HEK293 (cell line): Measurements from ENCODE around the gene TMUB1.
A peak's percentile ranks its signal among the peaks of the same experiment; 100 is the strongest.

Experiments
- CTCF ChIA-PET: fragments of 350-600 bp; formaldehyde crosslinking; extraction: SDS; loops from one replicate; lab custom pipeline; 2021; ENCODE audit warnings: antibody characterized with exemption; lab: Yijun Ruan, JAX
- POLR2A ChIA-PET: fragments of 300-600 bp; formaldehyde crosslinking; extraction: SDS; loops from one replicate; lab custom pipeline; 2020; ENCODE audit warnings: antibody characterized with exemption, inconsistent platforms; lab: Yijun Ruan, JAX
- H3K27ac ChIP-seq: fragments of 200-500 bp; sonication (Bioruptor generic); 2 replicates; pipeline ENCODE4 v1.5.1; 2014; ENCODE audit warnings: low read depth, low read length, control low read depth, inconsistent platforms; ENCODE audit errors: extremely low read depth
- H3K36me3 ChIP-seq, 2 experiments: fragments of 200-500 bp in 1 of 2; sonication (Bioruptor generic) in 1 of 2; 1 replicate in 1 of 2; 2 replicates in 1 of 2; pipeline ENCODE4 v1.5.1; 2014 to 2017; ENCODE audit warnings: inconsistent platforms in 2 of 2, low read length in 2 of 2; ENCODE audit not compliant: control insufficient read depth in 2 of 2, insufficient read depth in 1 of 2
- H3K4me1 ChIP-seq: fragments of 200-500 bp; sonication (Bioruptor generic); 2 replicates; pipeline ENCODE4 v1.5.1; 2014; ENCODE audit warnings: mild to moderate bottlenecking, low read length, inconsistent platforms; ENCODE audit not compliant: control insufficient read depth, insufficient read depth
- H3K4me3 ChIP-seq: 2 replicates; pipeline ENCODE4 v1.5.1; 2011; ENCODE audit warnings: low read depth, mild to moderate bottlenecking, control low read depth, low read length, moderate library complexity
- H3K9me3 ChIP-seq: fragments of 200-500 bp; sonication (Bioruptor generic); 2 replicates; pipeline ENCODE4 v1.5.1; 2014; ENCODE audit warnings: low read depth, low read length, inconsistent platforms; ENCODE audit not compliant: control insufficient read depth, insufficient read depth
- MYNN ChIP-seq: fragments of 450-650 bp; formaldehyde crosslinking; IDR thresholded peaks from 2 replicates; pipeline ENCODE4 v1.5.1; 2016; ENCODE audit warnings: missing biosample characterization, missing genetic modification characterization, borderline replicate concordance
- RBAK ChIP-seq: fragments of 450-650 bp; formaldehyde crosslinking; IDR thresholded peaks from 2 replicates; pipeline ENCODE4 v1.5.1; 2016; ENCODE audit warnings: missing biosample characterization, missing genetic modification characterization
- REPIN1 ChIP-seq: fragments of 450-650 bp; formaldehyde crosslinking; IDR thresholded peaks from 2 replicates; pipeline ENCODE4 v1.5.1; 2017; ENCODE audit warnings: missing biosample characterization, missing genetic modification characterization, low read depth
- SCRT1 ChIP-seq: fragments of 450-650 bp; formaldehyde crosslinking; IDR thresholded peaks from 2 replicates; pipeline ENCODE4 v1.5.1; 2016; ENCODE audit warnings: missing biosample characterization, missing genetic modification characterization, borderline replicate concordance
- SP3 ChIP-seq: fragments of 450-650 bp; formaldehyde crosslinking; IDR thresholded peaks from 2 replicates; pipeline ENCODE4 v1.5.1; 2016; ENCODE audit warnings: missing biosample characterization, missing genetic modification characterization
- ZBTB1 ChIP-seq: fragments of 450-650 bp; formaldehyde crosslinking; IDR thresholded peaks from 2 replicates; pipeline ENCODE4 v1.5.1; 2016; ENCODE audit warnings: missing biosample characterization, missing genetic modification characterization
- ZBTB17 ChIP-seq: fragments of 450-650 bp; formaldehyde crosslinking; IDR thresholded peaks from 2 replicates; pipeline ENCODE4 v1.5.1; 2016; ENCODE audit warnings: missing biosample characterization, missing genetic modification characterization
- ZNF10 ChIP-seq: fragments of 450-650 bp; formaldehyde crosslinking; IDR thresholded peaks from 2 replicates; pipeline ENCODE4 v1.5.1; 2017; ENCODE audit warnings: missing biosample characterization, missing genetic modification characterization
- ZNF133 ChIP-seq: fragments of 450-650 bp; formaldehyde crosslinking; IDR thresholded peaks from 2 replicates; pipeline ENCODE4 v1.5.1; 2016; ENCODE audit warnings: missing biosample characterization, missing genetic modification characterization
- ZNF184 ChIP-seq: fragments of 450-650 bp; IDR thresholded peaks from 2 replicates; pipeline ENCODE4 v1.5.1; 2018; ENCODE audit warnings: missing biosample characterization, mild to moderate bottlenecking, missing genetic modification characterization
- ZNF2 ChIP-seq: fragments of 450-650 bp; formaldehyde crosslinking; IDR thresholded peaks from 2 replicates; pipeline ENCODE4 v1.5.1; 2016; ENCODE audit warnings: missing biosample characterization, missing genetic modification characterization
- ZNF366 ChIP-seq: fragments of 450-650 bp; formaldehyde crosslinking; conservative IDR thresholded peaks from 2 replicates; pipeline ENCODE4 v1.5.1; 2016; ENCODE audit warnings: missing biosample characterization, missing genetic modification characterization
- ZNF600 ChIP-seq: fragments of 450-650 bp; formaldehyde crosslinking; IDR thresholded peaks from 2 replicates; pipeline ENCODE4 v1.5.1; 2016; ENCODE audit warnings: missing biosample characterization, missing genetic modification characterization
- ZNF830 ChIP-seq: fragments of 450-650 bp; IDR thresholded peaks from 2 replicates; pipeline ENCODE4 v1.5.0; 2018; ENCODE audit warnings: missing biosample characterization, missing genetic modification characterization, low read depth, mild to moderate bottlenecking, moderate library complexity
- TF ChIP-seq, protein P1 (sequence below): fragments of 450-650 bp; formaldehyde crosslinking; IDR thresholded peaks from 2 replicates; pipeline ENCODE4 v1.5.1; 2017; ENCODE audit warnings: missing biosample characterization, mild to moderate bottlenecking, missing genetic modification characterization, moderate library complexity
- TF ChIP-seq, protein P2 (sequence below): fragments of 450-650 bp; formaldehyde crosslinking; IDR thresholded peaks from 2 replicates; pipeline ENCODE4 v1.5.1; 2016; ENCODE audit warnings: missing biosample characterization, missing genetic modification characterization
- TF ChIP-seq, protein P3 (sequence below): fragments of 450-650 bp; formaldehyde crosslinking; IDR thresholded peaks from 2 replicates; pipeline ENCODE4 v1.5.1; 2016; ENCODE audit warnings: missing biosample characterization, missing genetic modification characterization
- TF ChIP-seq, protein P4 (sequence below): fragments of 450-650 bp; formaldehyde crosslinking; IDR thresholded peaks from 2 replicates; pipeline ENCODE4 v1.5.1; 2016; ENCODE audit warnings: missing biosample characterization, missing genetic modification characterization
- TF ChIP-seq, protein P5 (sequence below): fragments of 450-650 bp; formaldehyde crosslinking; IDR thresholded peaks from 2 replicates; pipeline ENCODE4 v1.5.1; 2016; ENCODE audit warnings: missing biosample characterization, missing genetic modification characterization
- TF ChIP-seq, protein P6 (sequence below): fragments of 450-650 bp; formaldehyde crosslinking; IDR thresholded peaks from 2 replicates; pipeline ENCODE4 v1.5.1; 2017; ENCODE audit warnings: missing biosample characterization, missing genetic modification characterization

TMUB1 gene

DNA sequence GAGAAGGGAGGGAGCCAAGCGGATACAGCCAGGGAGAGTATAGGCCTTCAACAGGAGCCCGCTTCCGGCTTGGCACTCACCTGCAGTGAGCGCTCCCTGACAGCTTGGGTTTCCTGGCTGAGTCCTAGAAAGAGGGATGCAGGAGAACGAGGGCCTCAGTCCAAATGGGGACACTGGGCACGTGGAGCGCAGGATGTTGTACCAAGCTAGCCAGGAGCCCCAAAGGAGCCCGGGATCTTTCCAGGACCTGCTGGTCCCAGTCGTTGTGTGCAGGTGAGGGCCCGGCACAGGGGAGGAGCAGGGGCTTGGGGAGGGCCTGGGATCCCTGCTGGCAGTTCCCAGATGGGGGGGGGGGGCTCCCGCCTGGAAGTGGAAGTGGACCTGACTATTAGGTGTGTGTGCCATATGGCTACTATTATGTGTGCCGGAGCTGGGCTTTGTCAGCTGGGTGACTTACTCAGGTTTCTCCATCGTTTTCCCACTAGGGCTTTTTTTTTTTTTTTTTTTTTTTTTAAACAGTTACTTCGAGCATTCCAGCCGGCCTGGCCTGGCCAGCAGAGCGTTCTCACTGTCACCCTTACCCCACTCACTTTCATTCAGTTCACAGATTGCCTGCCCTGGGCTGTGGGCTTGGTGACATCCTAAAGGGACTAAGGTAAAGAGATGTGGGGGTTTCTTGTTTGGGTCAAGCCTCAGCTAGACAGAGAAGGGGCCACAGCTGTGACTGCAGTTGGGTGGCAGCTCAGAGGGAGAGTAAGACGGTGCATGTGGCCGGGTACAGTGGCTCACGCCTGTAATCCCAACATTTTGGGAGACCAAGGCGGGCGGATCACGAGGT, 6.8 kb upstream of the TMUB1 start (continued):
- no peak for TF ChIP-seq SP3 (tag by site-specific recombination)
- TF ChIP-seq, protein P1, sequence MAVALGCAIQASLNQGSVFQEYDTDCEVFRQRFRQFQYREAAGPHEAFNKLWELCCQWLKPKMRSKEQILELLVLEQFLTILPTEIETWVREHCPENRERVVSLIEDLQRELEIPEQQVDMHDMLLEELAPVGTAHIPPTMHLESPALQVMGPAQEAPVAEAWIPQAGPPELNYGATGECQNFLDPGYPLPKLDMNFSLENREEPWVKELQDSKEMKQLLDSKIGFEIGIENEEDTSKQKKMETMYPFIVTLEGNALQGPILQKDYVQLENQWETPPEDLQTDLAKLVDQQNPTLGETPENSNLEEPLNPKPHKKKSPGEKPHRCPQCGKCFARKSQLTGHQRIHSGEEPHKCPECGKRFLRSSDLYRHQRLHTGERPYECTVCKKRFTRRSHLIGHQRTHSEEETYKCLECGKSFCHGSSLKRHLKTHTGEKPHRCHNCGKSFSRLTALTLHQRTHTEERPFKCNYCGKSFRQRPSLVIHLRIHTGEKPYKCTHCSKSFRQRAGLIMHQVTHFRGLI = no peak
- no peak for TF ChIP-seq SCRT1
- TF ChIP-seq ZNF830 (tag by site-specific recombination) = no peak
- TF ChIP-seq ZNF2 (tag by site-specific recombination) = no peak

DNA sequence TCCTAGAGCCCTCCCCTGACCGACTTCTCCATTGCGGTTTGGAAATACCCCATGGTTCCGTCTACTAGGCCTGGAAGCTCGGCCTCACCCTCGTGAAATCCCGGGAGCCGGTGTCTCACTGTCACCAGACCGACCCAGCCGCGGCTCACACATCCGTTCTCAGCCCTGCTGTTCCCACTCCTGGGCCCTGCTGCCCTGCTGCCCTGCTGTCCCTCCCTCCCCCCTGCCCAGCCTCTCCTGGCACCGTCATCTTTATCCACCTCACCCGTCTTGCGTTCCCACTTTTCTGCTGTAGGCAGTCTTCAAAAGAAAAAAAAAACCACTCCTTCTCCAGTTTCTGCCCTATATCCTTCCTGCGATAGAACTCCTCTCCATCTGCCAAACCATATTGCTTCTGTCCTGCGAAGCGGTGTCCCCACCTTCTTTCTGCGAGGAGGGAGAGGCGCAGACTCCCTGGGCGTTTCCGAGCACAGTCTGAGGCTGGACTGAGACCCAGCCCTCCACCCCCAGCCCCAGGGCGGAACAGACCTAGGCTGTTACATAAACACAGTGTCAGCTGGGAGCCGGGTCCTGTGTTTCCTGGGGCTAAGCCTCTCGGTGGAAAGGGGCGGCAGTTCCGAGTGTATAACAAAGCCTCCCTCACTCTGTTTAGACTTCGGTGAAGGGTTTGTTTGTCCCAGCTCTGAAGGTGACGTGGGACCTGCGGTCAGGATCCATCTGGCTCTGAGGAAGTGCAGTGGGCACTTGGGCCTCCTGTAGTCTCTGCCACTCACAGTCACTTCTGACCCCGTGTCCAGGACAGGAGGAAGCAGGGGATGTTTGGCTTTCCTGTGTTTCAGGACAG, 5.8 kb upstream of the TMUB1 start:
- no peak overlapping the region for H3K4me3 ChIP-seq
- ChIA-PET POLR2A (interaction anchor here (1.0 to 1.8 kb wide), 3 partner anchors 19 to 61 kb away, joined by 3 to 4 read pairs (median 3); partner anchors contain the start of gene ABCB8), CTCF (interaction anchor here (0.5 to 1.5 kb wide), 7 partner anchors 12 to 83 kb away, joined by 3 to 8 read pairs (median 3); no protein-coding TSS in a partner anchor)
- peaks cover 0 to 44% of the 10 kb centered on the region in 2 experiments; a peak in 1 of 3 replicates for H3K36me3 ChIP-seq
- no peaks in the 10 kb centered on the region for H3K9me3 ChIP-seq
- peak overlapping the region; percentile 14; the same call in 1 of the 2 replicates for H3K27ac ChIP-seq
- H3K4me1 ChIP-seq = peaks cover 4% of the 10 kb centered on the region; the same call in 1 of the 2 replicates
- TF ChIP-seq ZBTB1 (tag by site-specific recombination) (no peak), ZNF184 (tag by site-specific recombination) (no peak), ZNF600 (tag by site-specific recombination) (peak; percentile 95), ZNF10 (tag by site-specific recombination) (no peak), ZNF133 (tag by site-specific recombination) (no peak), RBAK (tag by site-specific recombination) (no peak), ZBTB17 (peak; percentile 35; the same call in 1 of the 2 replicates), MYNN (tag by site-specific recombination) (no peak), REPIN1 (no peak), ZNF366 (tag by site-specific recombination) (0 out of 2 replicates have a peak, but pooled peaks have one; percentile 14)
- TF ChIP-seq, protein P2, sequence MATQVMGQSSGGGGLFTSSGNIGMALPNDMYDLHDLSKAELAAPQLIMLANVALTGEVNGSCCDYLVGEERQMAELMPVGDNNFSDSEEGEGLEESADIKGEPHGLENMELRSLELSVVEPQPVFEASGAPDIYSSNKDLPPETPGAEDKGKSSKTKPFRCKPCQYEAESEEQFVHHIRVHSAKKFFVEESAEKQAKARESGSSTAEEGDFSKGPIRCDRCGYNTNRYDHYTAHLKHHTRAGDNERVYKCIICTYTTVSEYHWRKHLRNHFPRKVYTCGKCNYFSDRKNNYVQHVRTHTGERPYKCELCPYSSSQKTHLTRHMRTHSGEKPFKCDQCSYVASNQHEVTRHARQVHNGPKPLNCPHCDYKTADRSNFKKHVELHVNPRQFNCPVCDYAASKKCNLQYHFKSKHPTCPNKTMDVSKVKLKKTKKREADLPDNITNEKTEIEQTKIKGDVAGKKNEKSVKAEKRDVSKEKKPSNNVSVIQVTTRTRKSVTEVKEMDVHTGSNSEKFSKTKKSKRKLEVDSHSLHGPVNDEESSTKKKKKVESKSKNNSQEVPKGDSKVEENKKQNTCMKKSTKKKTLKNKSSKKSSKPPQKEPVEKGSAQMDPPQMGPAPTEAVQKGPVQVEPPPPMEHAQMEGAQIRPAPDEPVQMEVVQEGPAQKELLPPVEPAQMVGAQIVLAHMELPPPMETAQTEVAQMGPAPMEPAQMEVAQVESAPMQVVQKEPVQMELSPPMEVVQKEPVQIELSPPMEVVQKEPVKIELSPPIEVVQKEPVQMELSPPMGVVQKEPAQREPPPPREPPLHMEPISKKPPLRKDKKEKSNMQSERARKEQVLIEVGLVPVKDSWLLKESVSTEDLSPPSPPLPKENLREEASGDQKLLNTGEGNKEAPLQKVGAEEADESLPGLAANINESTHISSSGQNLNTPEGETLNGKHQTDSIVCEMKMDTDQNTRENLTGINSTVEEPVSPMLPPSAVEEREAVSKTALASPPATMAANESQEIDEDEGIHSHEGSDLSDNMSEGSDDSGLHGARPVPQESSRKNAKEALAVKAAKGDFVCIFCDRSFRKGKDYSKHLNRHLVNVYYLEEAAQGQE (tag by site-specific recombination) = 0 out of 2 replicates have a peak, but pooled peaks have one; percentile 21
- TF ChIP-seq, protein P3, sequence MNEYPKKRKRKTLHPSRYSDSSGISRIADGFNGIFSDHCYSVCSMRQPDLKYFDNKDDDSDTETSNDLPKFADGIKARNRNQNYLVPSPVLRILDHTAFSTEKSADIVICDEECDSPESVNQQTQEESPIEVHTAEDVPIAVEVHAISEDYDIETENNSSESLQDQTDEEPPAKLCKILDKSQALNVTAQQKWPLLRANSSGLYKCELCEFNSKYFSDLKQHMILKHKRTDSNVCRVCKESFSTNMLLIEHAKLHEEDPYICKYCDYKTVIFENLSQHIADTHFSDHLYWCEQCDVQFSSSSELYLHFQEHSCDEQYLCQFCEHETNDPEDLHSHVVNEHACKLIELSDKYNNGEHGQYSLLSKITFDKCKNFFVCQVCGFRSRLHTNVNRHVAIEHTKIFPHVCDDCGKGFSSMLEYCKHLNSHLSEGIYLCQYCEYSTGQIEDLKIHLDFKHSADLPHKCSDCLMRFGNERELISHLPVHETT (tag by site-specific recombination) = no peak; the same call in 1 of the 2 replicates
- TF ChIP-seq, protein P4, sequence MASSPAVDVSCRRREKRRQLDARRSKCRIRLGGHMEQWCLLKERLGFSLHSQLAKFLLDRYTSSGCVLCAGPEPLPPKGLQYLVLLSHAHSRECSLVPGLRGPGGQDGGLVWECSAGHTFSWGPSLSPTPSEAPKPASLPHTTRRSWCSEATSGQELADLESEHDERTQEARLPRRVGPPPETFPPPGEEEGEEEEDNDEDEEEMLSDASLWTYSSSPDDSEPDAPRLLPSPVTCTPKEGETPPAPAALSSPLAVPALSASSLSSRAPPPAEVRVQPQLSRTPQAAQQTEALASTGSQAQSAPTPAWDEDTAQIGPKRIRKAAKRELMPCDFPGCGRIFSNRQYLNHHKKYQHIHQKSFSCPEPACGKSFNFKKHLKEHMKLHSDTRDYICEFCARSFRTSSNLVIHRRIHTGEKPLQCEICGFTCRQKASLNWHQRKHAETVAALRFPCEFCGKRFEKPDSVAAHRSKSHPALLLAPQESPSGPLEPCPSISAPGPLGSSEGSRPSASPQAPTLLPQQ (tag by site-specific recombination) = 0 out of 2 replicates have a peak, but pooled peaks have one; percentile 55
- TF ChIP-seq, protein P5, sequence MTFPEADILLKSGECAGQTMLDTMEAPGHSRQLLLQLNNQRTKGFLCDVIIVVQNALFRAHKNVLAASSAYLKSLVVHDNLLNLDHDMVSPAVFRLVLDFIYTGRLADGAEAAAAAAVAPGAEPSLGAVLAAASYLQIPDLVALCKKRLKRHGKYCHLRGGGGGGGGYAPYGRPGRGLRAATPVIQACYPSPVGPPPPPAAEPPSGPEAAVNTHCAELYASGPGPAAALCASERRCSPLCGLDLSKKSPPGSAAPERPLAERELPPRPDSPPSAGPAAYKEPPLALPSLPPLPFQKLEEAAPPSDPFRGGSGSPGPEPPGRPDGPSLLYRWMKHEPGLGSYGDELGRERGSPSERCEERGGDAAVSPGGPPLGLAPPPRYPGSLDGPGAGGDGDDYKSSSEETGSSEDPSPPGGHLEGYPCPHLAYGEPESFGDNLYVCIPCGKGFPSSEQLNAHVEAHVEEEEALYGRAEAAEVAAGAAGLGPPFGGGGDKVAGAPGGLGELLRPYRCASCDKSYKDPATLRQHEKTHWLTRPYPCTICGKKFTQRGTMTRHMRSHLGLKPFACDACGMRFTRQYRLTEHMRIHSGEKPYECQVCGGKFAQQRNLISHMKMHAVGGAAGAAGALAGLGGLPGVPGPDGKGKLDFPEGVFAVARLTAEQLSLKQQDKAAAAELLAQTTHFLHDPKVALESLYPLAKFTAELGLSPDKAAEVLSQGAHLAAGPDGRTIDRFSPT = no peak
- TF ChIP-seq, protein P6, sequence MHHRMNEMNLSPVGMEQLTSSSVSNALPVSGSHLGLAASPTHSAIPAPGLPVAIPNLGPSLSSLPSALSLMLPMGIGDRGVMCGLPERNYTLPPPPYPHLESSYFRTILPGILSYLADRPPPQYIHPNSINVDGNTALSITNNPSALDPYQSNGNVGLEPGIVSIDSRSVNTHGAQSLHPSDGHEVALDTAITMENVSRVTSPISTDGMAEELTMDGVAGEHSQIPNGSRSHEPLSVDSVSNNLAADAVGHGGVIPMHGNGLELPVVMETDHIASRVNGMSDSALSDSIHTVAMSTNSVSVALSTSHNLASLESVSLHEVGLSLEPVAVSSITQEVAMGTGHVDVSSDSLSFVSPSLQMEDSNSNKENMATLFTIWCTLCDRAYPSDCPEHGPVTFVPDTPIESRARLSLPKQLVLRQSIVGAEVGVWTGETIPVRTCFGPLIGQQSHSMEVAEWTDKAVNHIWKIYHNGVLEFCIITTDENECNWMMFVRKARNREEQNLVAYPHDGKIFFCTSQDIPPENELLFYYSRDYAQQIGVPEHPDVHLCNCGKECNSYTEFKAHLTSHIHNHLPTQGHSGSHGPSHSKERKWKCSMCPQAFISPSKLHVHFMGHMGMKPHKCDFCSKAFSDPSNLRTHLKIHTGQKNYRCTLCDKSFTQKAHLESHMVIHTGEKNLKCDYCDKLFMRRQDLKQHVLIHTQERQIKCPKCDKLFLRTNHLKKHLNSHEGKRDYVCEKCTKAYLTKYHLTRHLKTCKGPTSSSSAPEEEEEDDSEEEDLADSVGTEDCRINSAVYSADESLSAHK (tag by site-specific recombination) = 0 out of 2 replicates have a peak, but pooled peaks have one; percentile 1
